Stimulated activated CD8-positive, alpha-beta memory T cell treated with anti-CD3 and anti-CD28 coated beads, Interleukin-15, amount 100 ng/mL, for 1 hour (primary cell): ENCODE data around the gene UNC5B.

ENCODE experiments used
- DNase-seq: peaks from one replicate; pipeline ENCODE4 v3.0.0-alpha.2; 2020; ENCODE audit warnings: low read depth

Gene UNC5B

GRCh38 chr10:71223347-71224058 is 11.1 kb downstream of the UNC5B start:
- no peak for DNase-seq

DNA sequence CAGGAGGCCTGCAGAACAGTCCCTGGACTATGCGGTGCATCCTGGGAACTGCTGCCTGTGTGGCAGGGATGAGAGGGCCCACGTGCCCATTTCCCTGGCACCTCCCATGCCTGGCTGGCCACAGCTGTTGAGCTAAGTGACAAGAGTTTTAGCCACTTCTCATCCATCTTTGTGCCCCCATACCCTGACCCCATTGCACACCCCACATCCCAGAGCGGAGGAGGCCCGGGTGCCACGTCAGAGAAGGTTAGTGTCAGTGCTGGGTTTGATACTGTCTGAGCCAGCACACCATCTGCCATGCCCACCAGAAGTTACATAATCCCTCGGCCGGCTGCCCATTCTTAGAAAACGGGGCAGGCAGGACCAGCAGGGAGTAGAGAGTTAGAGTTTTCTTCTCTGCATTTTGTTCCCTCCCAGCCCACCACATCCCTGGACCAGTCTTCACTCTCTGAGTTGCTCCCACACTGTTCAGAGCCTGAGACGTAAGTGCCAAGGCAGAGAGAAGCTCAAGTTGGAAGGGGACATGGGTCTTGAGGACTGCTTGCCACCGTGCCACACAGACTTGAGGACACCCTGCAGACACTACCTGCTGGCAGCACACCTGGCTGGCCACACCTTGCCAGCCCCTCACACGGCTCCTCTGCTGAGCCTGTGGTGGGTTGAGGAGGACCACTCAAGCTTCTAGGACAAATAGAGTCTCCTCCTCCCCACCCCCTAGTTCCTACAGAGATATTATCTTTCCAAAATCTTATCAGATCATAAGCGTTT is 13.1 kb downstream of the UNC5B start:
- DNase-seq: no peak

DNA sequence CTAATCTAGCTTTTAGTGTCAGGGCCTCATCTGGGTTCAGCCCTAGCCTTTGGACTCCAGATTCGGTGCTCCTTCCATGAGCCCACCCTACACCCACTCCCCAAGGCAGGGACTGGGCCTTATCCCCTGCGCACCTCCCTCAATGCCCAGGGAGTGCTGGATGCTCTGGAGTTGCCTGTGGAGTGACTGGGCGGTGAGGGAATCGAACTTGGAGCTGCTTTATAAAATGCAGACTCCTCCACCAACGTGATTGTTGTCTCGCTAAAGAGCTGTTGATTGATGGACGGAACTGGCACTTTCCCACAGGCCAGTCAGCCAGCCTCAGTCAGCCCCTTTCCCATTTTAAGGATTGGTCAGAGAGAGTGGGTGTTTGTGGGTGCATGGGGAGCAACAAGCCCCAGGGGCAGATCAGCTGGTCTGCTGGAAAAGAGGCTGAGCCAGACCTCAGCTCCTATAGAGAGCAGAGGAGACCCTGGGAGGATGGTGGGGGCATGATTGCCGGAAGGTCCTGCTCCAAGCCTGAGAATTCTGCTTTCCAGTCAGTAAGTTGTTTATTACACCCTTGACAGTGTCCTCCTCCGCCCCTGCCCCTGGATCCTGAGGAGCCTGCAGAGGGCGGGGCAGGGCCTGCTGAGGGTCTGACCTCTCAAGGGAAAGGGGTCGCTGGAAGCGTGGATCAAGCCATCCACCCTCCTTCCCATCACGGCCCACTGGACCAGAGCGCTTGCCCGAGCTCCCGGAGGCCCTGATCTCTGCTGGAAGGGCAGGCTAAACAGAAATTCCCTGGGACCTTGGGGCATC is 16.7 kb downstream of the UNC5B start:
- DNase-seq: no peak

DNA sequence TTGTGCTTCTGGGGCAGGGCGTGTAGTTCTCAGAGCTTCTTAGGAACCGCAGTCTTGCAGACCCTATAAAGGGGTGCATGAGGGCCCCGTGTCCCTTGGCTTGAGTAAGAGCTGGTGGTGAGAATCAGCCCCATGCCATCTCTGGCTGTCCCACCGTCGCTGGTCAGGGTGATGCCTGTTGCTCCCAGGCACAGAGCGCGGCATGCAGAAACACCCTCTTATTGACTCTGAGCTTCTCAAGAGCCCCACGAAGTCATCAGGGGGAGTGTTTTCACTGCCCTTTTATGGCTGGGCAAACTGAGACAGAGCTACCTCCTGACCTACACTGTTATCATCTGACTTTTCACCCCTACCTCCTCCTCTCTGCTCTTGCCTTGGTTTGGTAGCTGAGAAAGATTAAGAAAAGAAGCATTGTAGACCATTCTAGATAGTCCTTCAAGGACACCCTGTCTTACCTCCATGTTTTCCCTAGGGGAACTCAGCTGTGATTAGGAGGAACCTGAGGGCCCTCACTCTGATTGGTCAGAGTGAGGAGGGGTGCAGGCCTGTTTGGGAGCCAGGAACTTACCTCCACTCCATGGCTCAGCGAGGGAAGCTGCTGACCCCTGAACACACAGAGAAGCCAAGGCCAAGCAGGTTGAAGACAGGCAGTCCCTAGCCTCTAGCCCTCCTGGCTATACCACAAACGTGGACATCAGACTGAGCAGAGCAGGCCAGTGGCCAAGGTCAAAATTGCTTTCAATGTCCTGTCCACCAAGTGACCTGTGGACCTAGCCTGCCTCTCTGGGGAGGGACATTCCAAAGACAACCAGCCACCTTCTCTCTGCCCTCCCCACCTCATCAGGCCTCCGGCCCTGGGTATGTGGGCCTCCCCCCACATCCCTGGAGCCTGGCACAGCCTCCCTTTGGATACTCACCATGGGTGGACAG is 17.6 kb downstream of the UNC5B start:
- DNase-seq: no peak

GRCh38 chr10:71230656-71231025 is 18.3 kb downstream of the UNC5B start:
- no peak for DNase-seq

- no peak for DNase-seq
Measured at GRCh38 chr10:71231206-71231605, 18.8 kb downstream of the UNC5B start.

- no peak for DNase-seq
Measured at GRCh38 chr10:71232089-71232998, 20.0 kb downstream of the UNC5B start.

DNA sequence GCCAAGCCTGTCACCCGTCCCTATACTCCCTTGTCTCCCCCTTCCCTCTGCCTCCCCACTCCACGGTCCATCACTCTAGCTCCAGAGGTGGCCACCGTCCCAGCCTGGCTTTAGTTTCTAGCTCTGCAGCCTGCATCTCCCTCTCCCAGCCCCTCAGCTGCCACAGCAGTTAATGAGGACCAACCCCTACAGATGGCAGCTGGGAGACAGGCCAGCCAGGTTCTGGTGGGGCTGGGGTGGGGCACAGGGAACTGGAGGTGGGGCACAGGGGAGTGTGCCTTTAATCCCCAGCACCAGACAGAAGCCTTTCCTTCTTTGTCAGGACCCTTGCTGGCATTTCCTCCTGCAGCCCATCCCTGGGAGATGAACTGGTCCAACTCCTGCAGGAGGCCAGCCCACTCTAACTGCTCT is 21.1 kb downstream of the UNC5B start:
- DNase-seq: no peak

DNA sequence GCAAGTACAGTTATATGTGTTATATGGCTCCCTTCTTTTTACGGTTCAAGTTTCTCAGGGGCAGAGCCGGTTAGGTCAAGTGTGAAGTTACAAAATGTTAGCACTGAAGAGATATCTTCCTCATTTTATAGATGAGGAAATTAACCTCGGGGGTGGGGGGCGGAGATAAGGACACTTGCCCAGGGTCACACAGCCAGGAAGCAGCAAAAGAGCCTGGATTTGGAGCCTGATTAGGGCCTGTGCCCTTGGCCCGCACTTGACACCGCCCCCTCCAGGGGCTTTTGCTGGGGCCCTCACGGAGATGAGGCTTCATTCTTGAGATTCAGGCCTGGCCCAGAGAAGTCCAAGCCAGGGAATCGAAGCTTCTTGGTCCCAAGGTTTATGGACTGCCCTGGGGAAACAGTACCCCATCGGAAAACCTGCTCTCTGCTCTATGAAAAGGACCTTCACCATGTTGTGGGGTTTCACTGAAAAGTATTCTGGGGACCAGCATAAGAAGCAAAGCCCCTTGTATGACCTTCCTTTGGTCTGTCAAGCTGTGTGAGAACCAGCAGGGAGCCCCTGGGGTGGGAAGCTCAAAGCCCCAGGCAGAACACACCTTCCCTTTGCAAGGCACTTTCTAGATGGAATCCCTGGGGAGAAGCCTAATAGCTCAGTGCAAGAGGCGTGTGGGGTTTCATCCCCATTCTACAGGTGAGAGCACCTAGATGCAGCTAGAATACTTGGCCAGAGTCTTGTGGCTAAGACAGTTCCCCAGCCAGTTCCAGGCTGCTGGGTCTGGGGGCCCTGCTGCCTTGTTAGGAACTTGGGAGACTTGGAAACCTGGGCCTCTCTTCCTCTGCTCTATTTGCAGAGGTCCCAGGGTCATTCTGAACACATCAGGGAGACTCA is 21.9 kb downstream of the UNC5B start:
- DNase-seq: no peak

GRCh38 chr10:71234970-71235685 is 22.8 kb downstream of the UNC5B start:
- DNase-seq: no peak

DNA sequence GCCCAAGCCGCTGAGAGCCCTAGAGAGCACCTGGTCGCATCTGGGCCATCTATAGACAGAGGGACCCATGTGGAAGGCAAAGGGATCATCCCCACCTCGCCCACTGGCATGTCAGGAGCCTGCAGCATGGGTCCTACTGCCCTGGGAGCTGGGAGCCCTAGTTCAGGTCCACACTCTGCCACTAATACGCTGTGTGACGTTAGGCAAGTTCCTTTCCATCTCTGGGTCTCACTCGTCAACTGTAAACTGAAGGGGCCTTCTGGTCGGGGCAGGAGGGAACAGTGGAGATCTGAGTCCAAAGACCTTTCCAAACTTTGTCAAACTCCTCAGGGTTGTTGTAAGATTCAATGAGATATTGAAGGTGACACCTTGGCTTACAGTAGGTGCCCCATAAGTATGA is 23.4 kb downstream of the UNC5B start:
- DNase-seq: no peak

DNA sequence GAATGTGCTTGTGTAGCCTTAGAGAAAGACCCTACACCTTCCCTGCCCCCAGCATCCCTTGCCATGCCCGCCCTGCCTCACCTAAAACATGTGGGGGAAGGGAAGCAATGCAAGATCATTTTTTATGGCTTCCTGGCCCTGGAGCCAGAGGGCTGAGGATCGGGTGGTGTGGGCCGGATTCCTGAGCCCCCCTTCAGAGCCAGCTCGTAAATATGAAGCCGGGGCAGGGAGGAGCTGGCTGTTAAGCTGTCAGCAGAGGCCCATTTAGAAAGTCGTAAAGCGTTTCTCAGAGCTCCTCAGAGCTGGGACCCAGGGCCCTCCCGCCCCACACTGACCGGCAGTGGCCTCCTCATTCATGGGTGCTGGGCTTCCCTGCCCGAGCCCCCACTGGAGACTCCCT is 23.9 kb downstream of the UNC5B start:
- DNase-seq: no peak

DNA sequence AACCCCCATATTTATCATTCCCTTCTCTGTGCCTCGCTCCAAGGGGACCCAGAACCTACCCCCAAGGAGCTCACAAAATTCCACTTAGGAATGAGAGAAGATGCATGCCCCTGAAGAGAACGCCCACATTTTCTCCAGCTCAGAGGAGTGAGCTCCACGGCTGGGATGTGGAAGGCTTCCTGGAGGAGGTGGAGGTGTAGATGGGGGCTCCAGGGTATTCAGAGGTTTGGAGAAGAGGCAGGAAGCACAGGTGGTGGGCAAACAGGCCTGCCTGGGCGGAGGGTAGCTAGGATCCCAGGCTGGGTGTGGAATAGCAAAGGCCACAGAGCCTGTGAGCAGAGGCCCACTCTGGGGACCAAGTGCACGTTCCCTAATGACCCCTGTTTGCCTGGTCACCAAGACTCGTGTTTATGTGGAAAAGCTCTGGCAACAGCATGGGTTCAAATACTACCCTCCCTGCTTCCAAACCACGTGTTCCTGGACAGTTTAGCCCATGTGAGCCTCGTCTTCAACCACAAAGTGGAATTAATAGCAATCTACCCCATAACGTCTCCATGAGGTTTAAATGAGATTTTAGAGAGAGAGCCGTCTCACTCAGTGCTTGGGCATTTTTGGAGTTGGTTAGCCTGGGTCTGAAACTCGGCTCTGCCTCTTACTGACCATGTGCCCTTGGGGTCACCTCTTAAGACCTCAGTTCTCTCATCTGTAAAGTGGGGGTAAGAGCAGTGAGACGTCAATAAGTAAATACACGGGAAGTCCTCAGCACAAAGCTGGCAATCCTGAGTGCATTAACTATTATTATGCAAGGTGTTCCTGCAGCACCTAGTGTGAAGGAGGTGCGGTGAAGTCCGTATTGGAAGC is 24.7 kb downstream of the UNC5B start:
- DNase-seq: no peak

DNA sequence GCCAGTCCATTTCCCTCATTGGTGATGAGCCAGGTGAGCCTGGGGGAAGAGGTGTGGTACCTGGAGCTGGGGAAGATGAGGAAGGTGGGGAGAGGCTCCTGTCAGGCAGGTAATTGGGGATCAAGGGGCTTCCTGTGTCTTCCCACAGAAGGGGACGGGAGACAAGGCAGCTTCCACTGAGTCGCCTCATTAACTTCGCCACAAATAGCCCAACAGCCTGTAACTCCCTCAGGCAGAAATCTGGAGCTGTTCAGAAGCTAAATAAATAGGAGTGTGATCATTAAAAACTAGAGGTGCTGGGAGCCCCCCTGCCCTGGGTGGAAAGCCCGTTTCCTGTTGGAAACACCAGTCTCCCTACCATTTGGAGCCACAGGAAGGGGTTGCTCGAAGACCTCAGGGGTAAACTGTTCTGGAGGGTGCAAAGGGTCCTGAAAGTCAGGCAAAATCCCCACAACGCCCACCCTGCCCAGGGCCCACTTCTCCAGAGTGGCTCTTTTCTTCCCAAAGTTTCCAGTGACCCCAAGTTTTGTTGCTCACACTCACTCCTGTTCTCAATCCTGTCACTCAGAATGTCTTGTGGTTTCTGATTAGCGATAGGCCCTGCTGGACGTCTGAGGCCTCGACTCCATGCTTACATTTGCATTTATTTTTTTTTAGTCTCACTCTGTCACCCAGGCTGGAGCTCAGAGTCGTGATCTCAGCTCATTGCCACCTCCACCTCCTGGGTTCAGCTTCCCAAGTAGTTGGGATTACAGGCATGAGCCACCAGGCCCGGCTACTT is 25.7 kb downstream of the UNC5B start:
- no peak for DNase-seq

- no peak for DNase-seq
Measured at GRCh38 chr10:71238626-71239025, 26.3 kb downstream of the UNC5B start.

GRCh38 chr10:71239131-71239915 is 27.0 kb downstream of the UNC5B start:
- no peak for DNase-seq
